HG03520 (cell line): Measurements from ENCODE around the gene DNAH7.

Source experiments
- ATAC-seq: cut with Tn5 transposase; IDR thresholded peaks from one replicate; pipeline ENCODE4 v1.9.1; 2021; ENCODE audit warnings: mild to moderate bottlenecking, moderate library complexity; ENCODE audit not compliant: unreplicated experiment

Gene DNAH7

GRCh38 chr2:195818526-195818925 is 250.1 kb downstream of the DNAH7 start:
- ATAC-seq: no peak

- ATAC-seq: no peak
Measured at GRCh38 chr2:195818106-195818505, 250.5 kb downstream of the DNAH7 start.

GRCh38 chr2:195815083-195815482 is 253.6 kb downstream of the DNAH7 start:
- ATAC-seq: no peak

GRCh38 chr2:195813421-195813820 is 255.2 kb downstream of the DNAH7 start:
- ATAC-seq: no peak

- no peak for ATAC-seq
Measured at GRCh38 chr2:195810340-195811098, 258.1 kb downstream of the DNAH7 start.

- no peak for ATAC-seq
Measured at GRCh38 chr2:195808189-195808588, 260.4 kb downstream of the DNAH7 start.

GRCh38 chr2:195805283-195805976 is 263.2 kb downstream of the DNAH7 start:
- no peak for ATAC-seq

- ATAC-seq: no peak
Measured at GRCh38 chr2:195795879-195796278, 272.8 kb downstream of the DNAH7 start.

GRCh38 chr2:195793881-195794280 is 274.8 kb downstream of the DNAH7 start:
- ATAC-seq: no peak

GRCh38 chr2:195782156-195782555 is 286.5 kb downstream of the DNAH7 start:
- no peak for ATAC-seq

GRCh38 chr2:195779491-195779890 is 289.1 kb downstream of the DNAH7 start:
- ATAC-seq: no peak

- ATAC-seq: no peak
Measured at GRCh38 chr2:195769975-195770374, 298.7 kb downstream of the DNAH7 start.

GRCh38 chr2:195768431-195768830 is 300.2 kb downstream of the DNAH7 start:
- ATAC-seq: no peak

- ATAC-seq: no peak
Measured at GRCh38 chr2:195766691-195767090, 301.9 kb downstream of the DNAH7 start.

GRCh38 chr2:195763866-195764265 is 304.8 kb downstream of the DNAH7 start:
- ATAC-seq: no peak

- ATAC-seq: no peak
Measured at GRCh38 chr2:195759877-195760276, 308.8 kb downstream of the DNAH7 start.

- no peak for ATAC-seq
Measured at GRCh38 chr2:195758846-195759245, 309.8 kb downstream of the DNAH7 start.

GRCh38 chr2:195756218-195756942 is 312.3 kb downstream of the DNAH7 start:
- ATAC-seq: no peak

GRCh38 chr2:195741191-195741590 is 327.4 kb downstream of the DNAH7 start:
- ATAC-seq: no peak

GRCh38 chr2:195737511-195738325 is 330.9 kb downstream of the DNAH7 start:
- ATAC-seq: no peak

GRCh38 chr2:195735347-195735746 is 333.3 kb downstream of the DNAH7 start:
- no peak for ATAC-seq
